Activated CD8-positive, alpha-beta memory T cell treated with anti-CD3 and anti-CD28 coated beads for 4 hours (primary cell): Measurements from ENCODE around the gene PLPPR5.
A peak's percentile ranks its signal among the peaks of the same experiment; 100 is the strongest.
"Not testable (repeated sequence)": the region's sequence is repeated elsewhere in the genome, so short reads cannot be mapped to it uniquely, and the experiment has no call there.

Experiments
- DNase-seq, 2 donors: peaks; one replicate each; pipeline ENCODE4 v3.0.0-alpha.2; 2020; ENCODE audit warnings: low read depth in 2 of 2

The PLPPR5 gene

DNA sequence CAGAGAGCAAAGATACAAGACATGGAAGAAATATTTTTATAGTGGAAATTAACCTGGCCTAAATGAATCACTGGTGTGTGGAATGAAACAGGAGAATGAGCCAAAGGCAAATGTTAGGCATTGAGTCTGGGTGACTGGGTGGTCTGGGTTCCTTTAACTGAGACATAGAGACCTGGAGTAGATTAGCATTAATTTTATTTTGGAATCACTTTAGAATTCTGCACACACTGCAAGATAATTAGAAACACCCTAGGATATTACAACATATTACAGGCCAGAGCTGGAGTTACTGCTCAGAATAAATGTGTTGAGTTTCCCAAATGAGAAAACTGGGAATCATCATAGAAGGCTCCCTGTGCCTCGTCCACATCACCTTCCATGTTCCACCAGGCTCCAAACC, 85.5 kb downstream of the PLPPR5 start:
- no peak for DNase-seq

DNA sequence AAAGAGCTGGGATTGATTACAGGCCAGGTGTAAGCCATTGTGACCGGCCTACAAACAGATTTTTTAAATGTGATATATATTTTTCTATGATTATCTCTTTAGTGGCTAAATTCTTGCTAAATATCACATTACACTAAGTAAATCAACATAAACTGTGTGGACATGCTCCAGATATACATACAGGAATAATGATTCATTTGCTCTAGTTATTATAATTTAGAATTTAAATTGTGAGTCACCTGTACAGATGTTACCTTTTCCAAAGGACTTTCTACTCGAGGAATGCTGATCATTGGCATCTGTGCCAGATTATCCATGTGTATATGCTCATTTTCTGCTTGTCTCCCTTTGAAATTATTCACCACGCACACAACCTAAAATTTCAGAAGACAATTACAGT, 90.1 kb downstream of the PLPPR5 start:
- DNase-seq = no peak

DNA sequence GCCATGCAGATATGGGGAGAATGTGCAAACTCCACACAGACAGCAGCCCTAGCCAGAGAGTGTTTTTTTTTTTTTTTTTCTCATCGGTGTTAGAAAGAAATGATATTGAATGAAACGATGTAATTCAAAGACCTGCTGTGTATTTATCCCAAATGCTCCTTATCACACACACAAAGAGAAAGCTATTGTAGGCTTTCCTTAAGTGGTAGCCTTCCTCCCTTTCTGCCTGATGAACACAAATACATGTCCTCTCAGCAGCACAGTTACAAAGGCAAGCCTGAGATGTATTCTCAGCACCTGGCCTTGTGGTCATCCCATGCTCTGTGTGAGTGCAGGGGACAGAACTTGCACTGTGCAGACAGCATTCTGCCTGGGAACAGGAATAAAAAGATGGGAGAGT, 93.8 kb downstream of the PLPPR5 start:
- no peak for DNase-seq

DNA sequence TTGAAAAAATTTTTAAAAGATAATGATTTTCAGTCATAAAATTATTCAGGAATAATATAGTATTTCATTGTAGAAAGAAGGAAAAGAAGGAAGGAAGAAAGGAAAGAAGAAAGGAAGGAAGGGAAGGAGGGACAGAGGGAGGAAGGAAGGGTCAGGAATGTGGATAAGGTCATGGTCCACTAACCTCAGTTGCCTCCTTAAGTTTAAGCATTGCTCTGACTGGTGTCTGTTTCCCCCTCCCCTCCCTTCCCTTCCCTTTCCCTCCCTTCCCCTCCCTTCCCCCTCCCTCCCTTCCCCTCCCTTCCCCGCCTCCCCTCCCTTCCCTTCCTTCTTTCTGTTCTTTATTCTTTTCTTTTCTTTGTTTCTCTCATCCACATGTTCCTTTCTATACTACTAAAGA, 95.7 kb downstream of the PLPPR5 start:
- no peak for DNase-seq

DNA sequence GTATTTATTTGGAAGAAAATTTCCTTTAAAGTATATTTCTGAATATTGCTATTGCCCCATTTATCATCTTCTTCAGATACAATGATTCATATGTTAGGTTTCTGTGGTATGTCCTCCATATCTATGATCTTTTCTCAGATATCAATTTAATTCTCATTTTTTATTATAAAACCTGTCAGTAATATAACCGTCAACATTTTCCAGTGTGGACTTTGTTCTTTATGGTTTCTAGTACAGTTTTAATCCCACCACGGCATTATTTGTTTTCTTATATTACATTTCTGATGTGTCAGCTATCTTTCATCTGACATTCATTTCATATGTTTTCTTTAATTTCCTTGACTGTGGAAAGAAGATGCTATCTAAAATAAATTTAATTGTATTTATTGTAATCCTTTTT, 97.9 kb downstream of the PLPPR5 start:
- DNase-seq = no peak

DNA sequence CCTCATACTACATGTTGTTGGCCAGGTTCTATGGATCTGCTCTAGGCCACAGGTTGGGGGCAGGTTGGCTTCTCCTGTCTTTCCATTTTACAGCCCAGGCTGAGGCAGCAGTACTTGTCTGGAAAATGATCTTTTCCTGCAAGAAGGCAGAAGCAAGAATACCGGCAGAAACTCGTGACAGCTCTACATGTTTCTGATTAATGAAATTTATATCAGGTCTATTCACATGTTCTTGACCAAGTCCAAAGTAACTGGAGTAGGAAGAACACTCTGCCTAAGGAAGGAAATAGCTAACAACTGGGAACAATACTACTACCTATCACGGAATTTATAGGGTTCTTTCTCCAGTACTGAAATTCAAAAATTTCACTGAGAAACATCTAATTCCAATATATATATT, 98.3 kb downstream of the PLPPR5 start:
- no peak for DNase-seq

DNA sequence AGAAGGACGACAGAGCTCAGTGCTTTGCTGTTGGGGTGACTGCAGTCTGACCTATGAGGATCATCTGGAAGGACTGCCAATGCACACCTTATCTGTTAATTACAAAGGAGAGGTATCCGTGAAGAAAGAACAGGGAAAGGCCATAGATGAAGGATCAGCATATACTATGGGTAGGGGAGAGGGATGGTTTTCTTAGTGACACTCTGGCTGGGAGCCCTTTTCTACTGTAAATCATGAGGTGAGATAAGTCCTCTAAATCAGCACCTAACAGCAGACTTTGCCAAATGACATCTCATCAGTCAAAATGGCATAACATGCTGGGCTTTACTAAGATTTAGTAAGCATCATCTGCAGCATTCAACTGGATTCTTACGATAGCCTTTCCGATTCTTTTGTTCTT, 100.0 kb downstream of the PLPPR5 start:
- no peak for DNase-seq

DNA sequence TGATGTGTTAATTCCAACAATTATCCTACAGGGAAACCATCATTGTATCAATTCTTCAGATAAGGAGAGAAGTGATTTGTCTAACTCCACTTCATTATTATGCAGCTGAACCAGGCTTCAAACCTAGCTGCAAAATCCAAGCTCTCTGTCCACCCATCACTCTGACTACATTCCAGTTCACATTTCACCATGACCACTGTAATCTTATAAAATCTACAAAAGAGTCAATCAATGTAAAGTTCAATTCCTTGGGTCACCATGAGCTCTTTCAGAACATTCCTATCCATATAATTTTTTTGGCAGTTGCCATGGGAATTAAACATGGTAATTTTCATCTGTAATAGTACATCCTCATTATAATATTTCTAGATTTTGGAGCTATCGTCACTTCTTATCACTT, 100.9 kb downstream of the PLPPR5 start:
- DNase-seq = no peak

DNA sequence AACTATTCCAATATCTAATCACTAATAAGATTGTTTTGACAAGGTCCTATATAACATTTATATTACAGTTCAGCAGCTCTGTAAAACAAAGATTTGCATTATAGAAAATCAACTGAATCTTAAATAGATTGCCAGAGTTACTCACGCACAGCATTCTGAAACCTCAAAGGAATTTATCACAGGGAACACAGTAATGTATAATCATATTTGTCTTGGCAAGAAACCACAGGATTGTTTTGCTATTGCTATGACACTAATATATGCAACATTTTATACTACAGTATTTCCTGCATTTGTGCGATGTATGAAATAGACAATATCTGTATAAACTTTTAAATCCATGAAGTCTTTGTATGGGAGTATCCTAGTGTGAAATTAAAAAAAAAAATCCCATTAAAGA, 101.4 kb downstream of the PLPPR5 start:
- no peak for DNase-seq

DNA sequence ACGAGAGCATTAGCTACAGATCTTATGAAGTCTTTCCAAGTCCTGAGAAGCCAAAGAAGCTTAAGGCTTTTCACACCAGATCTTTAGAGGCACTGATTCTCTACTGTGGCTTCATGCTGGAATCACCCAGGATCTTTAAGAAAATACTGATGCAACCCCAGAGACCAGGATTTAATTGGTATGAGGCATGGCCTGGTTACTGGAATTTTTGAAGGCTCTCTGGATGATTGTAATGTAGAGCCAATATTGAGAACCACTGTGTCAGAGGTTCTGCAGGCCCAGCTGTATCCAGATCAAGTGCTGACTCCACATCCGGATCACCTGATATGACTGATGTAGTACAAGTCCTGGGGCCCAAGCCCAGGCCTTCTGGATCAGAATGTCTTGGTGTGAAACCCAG, 105.7 kb downstream of the PLPPR5 start:
- no peak for DNase-seq

DNA sequence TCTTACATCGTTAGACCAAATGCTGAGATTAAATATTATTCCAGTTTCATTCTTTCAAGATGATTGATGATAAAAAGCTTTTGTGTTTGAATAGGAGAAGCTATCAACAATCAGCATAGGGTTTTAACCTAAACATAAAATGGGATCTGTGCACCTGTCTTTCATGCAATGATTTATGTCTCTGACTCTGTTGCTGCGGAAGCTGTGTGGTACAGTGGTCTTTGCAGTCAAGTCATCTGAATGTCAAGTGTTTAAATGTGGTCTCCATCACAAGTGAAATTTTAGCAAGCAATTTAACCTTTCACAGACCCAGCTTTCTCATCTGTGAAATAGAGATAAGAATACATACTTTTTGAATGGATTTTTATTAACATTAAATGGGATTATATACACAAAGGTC, 107.2 kb downstream of the PLPPR5 start:
- DNase-seq = no peak

DNA sequence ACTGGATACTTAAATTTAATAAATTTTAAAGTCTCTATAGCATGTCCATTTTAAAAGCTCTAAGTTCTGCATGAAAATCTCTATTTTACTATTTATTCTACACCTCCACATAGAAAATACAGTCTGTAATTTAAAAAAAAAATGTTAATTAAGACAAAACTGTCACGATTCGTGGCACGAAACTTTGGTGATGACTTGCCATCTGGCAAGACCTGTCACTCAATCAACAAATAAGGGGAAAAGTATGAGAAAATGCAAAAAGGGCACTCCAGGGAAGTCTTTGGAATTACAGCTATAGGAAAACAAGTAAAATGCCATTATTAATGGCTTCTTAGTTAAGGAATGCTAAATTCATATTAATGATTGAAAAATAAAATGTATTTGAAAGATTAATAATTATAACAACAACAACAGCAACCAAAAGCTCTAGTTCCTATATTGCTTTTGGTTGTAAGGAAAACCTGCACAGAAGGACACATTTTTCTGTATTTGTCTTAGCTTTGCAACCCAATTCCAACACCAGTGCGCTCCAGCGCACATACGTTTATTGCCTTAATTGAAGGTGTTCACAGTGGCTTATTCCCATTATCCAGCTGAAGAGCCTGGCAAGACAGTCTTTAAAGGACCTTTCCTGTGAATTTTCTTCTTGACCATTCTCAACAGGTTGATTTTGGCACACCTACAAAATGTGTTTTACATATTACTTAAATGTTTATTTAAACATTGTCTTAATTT, 107.8 kb downstream of the PLPPR5 start:
- no peak for DNase-seq

DNA sequence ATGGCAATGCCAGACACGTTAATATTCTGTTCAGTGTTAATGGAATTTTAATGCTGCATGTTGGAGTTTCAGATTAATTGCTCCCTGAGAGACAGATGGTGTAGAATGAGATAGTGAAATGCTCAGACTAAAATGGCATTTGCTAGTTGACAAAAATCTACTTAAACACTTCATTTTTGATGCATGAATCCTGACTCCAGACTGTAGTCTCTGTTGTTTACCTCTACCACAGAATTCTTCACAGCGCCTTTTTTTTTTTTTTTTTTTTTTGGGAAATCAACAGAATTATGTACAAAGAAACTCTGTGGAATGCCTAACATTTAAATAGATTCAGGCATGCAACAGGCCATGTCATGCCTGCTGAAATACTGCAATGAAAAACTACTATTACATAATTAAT, 111.3 kb downstream of the PLPPR5 start:
- no peak for DNase-seq

DNA sequence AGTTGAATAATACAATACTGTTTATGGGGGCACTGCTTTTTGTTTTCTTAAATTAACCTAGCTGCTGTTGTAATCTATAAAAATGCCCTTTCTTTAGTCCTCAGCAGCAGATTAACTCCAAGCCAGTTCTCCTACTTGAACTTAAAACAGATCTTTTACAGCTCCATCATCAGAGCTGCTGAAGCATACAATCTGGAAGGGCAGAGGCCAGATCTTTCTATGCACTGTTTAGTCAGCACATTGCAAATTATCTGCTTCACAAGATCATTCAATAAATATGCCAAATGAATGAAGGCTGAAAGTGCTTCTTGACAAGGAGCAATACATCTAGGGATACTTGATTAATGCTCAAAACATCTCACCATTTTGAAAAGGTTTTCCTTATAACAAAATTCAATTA, 115.8 kb downstream of the PLPPR5 start:
- no peak for DNase-seq

DNA sequence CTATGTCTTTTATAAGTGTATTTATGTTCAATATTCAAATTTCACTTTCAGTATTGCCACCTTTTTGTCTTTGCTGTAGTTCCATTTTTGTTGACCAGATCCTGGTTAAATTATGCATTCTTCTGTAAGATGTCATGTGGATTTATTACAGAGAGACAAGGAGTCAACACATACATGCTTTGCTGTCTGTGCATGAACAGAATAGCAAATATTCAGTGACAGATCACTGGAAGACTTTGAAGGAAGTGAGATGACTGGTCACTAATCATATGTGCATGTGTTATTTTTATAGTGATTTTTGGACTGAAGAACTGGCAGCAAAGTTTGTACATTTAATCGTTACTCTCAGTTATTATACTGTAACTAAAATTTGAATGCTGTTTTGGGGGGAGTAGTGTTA, 117.2 kb downstream of the PLPPR5 start:
- no peak for DNase-seq

DNA sequence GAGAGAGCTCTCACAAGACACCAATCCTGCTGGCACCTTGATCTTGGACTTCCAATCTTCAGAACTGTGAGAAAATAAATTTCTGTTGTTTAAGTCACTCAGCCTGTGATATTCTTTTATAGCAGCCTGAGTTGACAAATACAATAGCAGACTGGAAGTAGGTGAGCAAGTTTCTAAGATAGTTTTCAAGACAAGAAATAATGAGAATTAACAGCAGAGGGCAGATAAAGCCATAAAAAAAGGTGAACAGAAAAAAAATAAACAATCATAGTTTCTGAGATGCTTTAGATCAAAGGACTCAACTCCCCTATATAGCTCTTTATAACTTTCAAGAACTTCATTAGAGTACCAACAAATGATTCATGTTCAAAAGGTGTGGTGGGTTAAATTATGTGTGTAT, 119.8 kb downstream of the PLPPR5 start:
- no peak for DNase-seq

DNA sequence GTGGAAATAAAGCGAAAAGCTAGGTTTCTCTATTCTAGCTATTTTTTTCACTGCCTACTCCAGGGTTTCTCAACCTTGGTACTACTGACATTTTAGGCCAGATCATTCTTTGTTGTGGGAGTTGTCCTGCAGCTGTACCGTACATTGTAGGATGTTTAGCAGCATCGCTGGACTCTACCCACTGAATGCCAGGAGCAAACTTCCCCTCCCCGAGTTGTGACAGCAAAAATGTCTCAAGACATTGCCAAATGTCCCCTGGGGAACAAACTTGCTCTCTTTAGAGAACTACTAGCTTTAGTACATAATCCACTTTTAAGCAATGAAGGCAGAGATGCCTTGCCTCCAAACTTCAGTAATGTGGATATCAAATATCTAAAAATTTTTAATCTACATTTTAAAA, 122.8 kb downstream of the PLPPR5 start:
- no peak for DNase-seq

DNA sequence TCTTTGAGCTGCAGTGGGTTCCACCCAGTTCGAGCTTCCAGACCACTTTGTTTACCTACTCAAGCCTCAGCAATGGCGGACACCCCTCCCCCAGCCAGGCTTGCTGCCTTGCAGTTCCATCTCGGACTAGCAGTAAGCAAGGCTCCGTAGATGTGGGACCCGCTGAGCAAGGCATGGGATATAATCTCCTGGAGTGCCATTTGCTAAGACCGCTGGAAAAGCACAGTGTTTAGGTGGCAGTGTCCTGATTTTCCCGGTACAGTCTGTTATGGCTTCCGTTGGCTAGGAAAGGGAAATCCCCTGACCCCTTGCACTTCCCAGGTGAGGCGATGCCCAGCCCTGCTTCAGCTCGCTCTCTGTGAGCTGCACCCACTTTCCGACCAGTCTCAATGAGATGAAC, 123.4 kb downstream of the PLPPR5 start:
- not testable (repeated sequence) for DNase-seq

DNA sequence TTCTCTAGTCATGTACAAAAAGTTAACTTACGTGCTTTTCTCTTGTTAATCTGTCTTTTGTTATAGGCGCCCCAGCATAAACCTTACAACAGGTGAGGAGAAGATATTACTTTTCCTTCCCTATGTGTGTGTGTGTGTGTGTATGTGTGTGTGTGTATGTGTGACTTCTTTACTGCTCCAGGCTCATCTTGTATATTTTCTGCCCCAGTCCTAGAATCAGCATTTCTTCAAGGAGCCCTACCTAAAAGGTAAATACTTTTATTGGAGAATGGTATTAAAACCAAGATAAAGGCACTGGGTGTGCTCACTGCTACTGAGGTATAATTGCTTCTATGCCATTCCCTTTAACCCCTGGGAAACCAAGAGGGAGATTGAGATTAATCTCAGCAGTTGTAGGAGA, 129.8 kb downstream of the PLPPR5 start:
- DNase-seq = no peak

DNA sequence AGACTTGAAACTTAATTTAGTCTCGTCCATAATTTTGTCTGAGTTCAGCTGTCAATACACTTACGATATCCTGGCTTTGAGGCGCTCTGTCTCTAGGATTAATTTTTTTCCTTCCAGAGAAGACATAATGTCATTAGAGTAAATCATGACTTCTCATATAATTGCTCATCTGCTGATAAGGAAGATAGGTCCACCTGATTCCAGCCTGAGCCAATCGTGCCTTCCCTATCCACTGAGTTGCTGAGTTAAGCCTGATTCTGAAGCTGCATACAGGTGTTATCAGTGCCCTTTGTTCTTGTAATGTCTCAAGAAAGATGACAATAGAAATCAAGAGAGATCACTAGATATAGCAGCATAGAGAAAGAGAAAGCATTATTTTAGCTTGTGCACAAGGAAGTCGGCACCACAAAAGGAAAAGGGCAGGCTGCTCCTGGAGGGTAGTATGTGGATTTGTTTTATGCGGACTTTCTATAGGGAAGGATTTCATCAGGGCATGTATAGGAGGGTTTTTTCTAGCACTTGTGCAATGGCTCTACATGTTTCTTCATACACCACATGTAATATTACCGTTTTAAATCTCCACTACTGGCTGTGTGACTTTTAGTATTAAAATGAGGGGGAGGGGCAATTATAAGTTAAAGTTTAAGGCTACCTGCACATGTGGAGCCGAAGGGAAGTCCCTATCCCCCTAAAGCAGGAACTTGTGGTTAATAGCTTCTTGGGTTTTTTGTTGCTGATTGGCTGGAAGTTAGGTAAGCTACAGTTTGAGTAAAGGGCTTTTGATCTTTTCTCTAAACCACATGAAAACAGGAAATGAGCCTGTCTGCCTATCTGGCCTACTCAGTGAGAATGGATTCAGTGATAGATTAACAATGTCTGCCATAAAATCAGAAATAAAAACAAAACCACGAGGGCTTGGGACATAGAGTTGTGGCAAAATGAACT, 133.4 kb downstream of the PLPPR5 start:
- peak in 1 of 2 donors; percentile 14 for DNase-seq

DNA sequence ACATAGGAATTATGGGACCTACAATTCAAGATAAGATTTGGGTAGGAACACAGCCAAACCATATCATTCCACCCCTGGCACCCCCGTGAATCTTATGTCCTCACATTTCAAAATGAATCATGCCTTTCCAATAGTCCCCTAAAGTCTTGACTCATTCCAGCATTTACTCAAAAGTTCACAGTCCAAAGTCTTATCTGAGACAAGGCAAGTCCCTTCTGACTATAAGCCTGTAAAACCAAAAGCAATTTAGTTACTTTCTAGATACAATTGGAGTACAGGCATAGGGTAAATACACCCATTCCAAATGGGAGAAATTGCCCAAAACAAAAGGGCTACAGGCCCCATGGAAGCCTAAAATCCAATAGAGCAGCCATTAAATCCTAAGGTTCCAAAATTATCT, 138.9 kb downstream of the PLPPR5 start:
- no peak for DNase-seq

DNA sequence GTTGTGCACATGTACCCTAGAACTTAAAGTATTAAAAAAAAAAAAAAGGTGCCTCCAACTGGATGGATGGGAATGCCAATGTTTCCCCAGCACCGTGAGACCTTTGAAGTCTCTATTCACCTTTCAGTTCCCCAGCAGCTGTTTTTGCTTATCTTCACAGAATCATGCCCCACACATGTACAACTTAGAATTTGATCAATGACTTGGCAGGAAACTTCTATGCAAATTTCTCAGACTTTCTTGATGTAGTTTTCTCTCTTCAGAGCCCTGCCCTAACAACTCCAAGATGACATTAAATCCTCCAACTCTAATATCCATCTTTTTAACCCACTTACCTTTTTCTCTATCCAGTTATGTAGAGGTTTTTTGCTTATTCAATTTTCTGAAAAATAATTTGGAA, 144.3 kb downstream of the PLPPR5 start:
- no peak for DNase-seq

DNA sequence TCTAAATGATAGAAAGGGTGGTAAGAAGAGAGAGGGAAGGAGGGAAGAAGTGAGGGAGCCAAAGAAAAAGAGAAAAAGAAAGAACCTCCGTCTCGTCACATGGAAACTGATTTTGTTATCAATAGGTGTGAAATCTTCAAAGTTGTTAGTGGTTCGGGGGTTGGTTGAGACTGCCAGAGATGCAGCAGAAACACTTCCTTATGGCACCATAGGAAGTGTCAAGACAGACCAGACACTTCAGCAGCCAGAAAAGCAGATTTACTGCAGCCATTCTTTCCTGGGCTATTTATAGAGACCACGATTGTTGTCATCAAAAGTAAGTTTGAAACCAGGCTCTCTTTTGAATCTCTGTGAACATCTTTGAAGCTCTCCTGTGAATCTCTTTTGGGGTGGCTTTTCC, 150.5 kb downstream of the PLPPR5 start:
- no peak for DNase-seq
